Measurements from ENCODE around the gene FBXO21. TPM values are rescaled to one million over a fixed set of nuclear protein-coding genes. Genes with fewer than 3 reads are reported as not detected.

FBXO21 gene
- total and polyA plus RNA-seq, 2 of the 13 experiments (the other 11 are each of a cell fraction or from before 2014, with no cell fraction given), result 15.6 to 32.5 TPM

DNA sequence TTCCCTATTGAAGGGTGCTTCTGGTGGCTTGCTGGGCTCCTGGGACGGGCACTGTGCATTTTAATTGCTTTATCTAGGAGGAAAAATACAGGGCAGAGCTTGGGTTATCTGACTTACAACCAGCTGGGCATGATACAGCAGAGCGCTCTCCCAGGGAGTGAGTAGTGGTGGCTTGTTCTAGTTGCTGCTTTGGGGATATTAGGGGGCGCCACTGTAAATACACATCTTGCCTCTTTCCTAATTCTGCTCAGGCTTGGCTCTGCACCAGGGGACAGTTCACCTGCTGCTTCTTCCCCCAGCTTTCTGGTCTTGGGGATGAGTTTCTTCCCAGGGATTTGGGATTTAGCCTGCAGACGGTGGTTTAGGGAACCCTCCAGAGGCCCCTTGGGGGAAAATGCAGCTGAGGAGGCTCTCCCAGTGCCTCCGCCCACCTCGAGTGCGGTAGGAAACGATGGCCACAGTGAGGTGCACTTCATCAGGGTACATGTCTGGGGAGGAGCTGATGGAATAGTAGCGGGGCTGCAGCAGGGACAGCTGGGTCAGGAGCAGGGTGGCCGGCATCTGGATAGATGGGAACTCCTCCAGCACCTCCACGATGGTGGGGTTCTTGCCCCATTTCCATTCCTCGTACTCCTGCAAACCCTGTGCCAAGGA, 36.9 kb upstream of the FBXO21 start:
- Histone ChIP-seq H3K4me1 (ENCODE audit: insufficient read depth, low read length) (no peaks in the 10 kb centered on the region), H3K36me3 (replicated peaks in 1 of 2; ENCODE audit: control insufficient read depth in 1 of 2, insufficient read depth in 2 of 2, low read length in 2 of 2) (no peaks in the 10 kb centered on the region), H4K20me1 (ENCODE audit: insufficient read depth, low read length) (no peaks in the 10 kb centered on the region), H3K27me3 (ENCODE audit: control insufficient read depth in 1 of 2, insufficient read depth in 2 of 2, low read length in 2 of 2) (peaks cover 3 to 11% of the 10 kb centered on the region in 2 experiments; a peak in 2 of 5 replicates), H3K4me2 (ENCODE audit: low read depth, low read length) (no peak overlapping the region), H3K27ac (ENCODE audit: extremely low read length, insufficient read depth, low read length) (no peak overlapping the region), H3K9me3 (ENCODE audit: low read length) (no peaks in the 10 kb centered on the region), H2AFZ (ENCODE audit: low read length) (no peak overlapping the region), H3K9ac (ENCODE audit: insufficient read depth, low read depth, low read length) (no peak overlapping the region), H3K79me2 (ENCODE audit: insufficient read depth, low read length) (no peaks in the 10 kb centered on the region), H3K4me3 (replicated peaks in 1 of 3; ENCODE audit: insufficient read depth in 1 of 3, low read depth in 2 of 3, low read length in 3 of 3) (no peak overlapping the region)
- ChIA-PET CTCF (ENCODE audit: low intra/inter-chr PET ratio, low total read pairs) (no interaction called here), POLR2A (no interaction called here)
- FAIRE-seq (no peak), ATAC-seq (no peak), DNase-seq (ENCODE audit: low spot score) (no peak)
- in situ Hi-C loops (cut with HindIII; ENCODE audit: extremely low pct_ligation_motif_present, low pct_unique_long_range_greater_than_20kb) (no loop called here), intact Hi-C loops (cut with micrococcal nuclease; ENCODE audit: unreplicated experiment) (no loop called here)
- 9% methylated on average over 11 of the region's 12 CpGs for WGBS (ENCODE audit: low lambda C conversion rate)
- no TSS peak for BruUV-seq (replicated peaks)
- TF ChIP-seq RAD51 (IDR thresholded peaks at IDR 0.05; ENCODE audit: borderline replicate concordance) (no peak), ZNF782 (CRISPR knock-in tag; IDR thresholded peaks at IDR 0.05; ENCODE audit: borderline replicate concordance) (no peak), ZNF775 (CRISPR knock-in tag; IDR thresholded peaks at IDR 0.05; ENCODE audit: borderline replicate concordance) (no peak), RXRA (CRISPR knock-in tag; IDR thresholded peaks at IDR 0.05) (no peak), NCOA2 (CRISPR knock-in tag; IDR thresholded peaks at IDR 0.05) (no peak), PLSCR1 (CRISPR knock-in tag; IDR thresholded peaks at IDR 0.05; ENCODE audit: borderline replicate concordance) (no peak), CC2D1A (CRISPR knock-in tag; IDR thresholded peaks at IDR 0.05) (no peak), ZNF142 (CRISPR knock-in tag; IDR thresholded peaks at IDR 0.05) (no peak), ZFP1 (CRISPR knock-in tag; IDR thresholded peaks at IDR 0.05) (no peak), TERF1 (CRISPR knock-in tag; IDR thresholded peaks at IDR 0.05) (no peak), PATZ1 (CRISPR knock-in tag; IDR thresholded peaks at IDR 0.05) (no peak)

All from HepG2 (cell line).